ENCODE measurements around the gene SSC5D. TPM values are rescaled to one million over a fixed set of nuclear protein-coding genes. Genes with fewer than 3 reads are reported as not detected.

The SSC5D gene
- total and polyA plus RNA-seq, 2 donors (not counting 1 experiment from before 2014, with no cell fraction given), result 3.0 to 19.7 TPM

- Histone ChIP-seq H4K20me1 (ENCODE audit: control insufficient read depth, extremely low read depth, insufficient read depth, low read length) (no peaks in the 10 kb centered on the region), H3K9ac (ENCODE audit: insufficient read depth, low read length) (no peak overlapping the region), H3K27ac (ENCODE audit: insufficient read depth, low read length) (no peak overlapping the region), H3K36me3 (ENCODE audit: control insufficient read depth, insufficient read depth, low read length) (no peaks in the 10 kb centered on the region), H3K4me2 (ENCODE audit: extremely low read depth, insufficient read depth, low read length) (no peak overlapping the region), H3K79me2 (ENCODE audit: control insufficient read depth, insufficient read depth, low read length) (no peaks in the 10 kb centered on the region), H2AFZ (ENCODE audit: low read length) (no peak overlapping the region), H3K4me1 (ENCODE audit: control insufficient read depth, extremely low read depth, insufficient read depth, low read length) (no peaks in the 10 kb centered on the region), H3K27me3 (ENCODE audit: control insufficient read depth, insufficient read depth, low read length) (peaks cover 26% of the 10 kb centered on the region), H3K4me3 (replicated peaks in 1 of 4; ENCODE audit: control extremely low read depth in 1 of 4, insufficient read depth in 1 of 4, low read depth in 3 of 4, low read length in 4 of 4) (no peak overlapping the region), H3K9me3 (ENCODE audit: control insufficient read depth, insufficient read depth, low read depth, low read length) (no peaks in the 10 kb centered on the region)
- TF ChIP-seq CTCF (conservative IDR thresholded peaks at IDR 0.05 in 1 of 2, IDR thresholded peaks at IDR 0.05 in 1 of 2; ENCODE audit: low read depth in 1 of 2, low read length in 2 of 2) (no peak), EZH2 (IDR thresholded peaks at IDR 0.05; ENCODE audit: low read length, missing control alignments) (no peak)
- no peak for DNase-seq (ENCODE audit: low read depth in 2 of 2)
These were observed 38.8 kb upstream of the SSC5D start for GRCh38 chr19:55449469-55449868.

GRCh38 chr19:55451163-55451964 is 36.9 kb upstream of the SSC5D start:
- no peak overlapping the region for H2AFZ ChIP-seq (ENCODE audit: low read length)
- H3K9ac ChIP-seq (ENCODE audit: insufficient read depth, low read length), result no peak overlapping the region
- peaks cover 18% of the 10 kb centered on the region for H3K27me3 ChIP-seq (ENCODE audit: control insufficient read depth, insufficient read depth, low read length)
- no peak overlapping the region for H3K4me2 ChIP-seq (ENCODE audit: extremely low read depth, insufficient read depth, low read length)
- no peaks in the 10 kb centered on the region for H4K20me1 ChIP-seq (ENCODE audit: control insufficient read depth, extremely low read depth, insufficient read depth, low read length)
- no peaks in the 10 kb centered on the region for H3K79me2 ChIP-seq (ENCODE audit: control insufficient read depth, insufficient read depth, low read length)
- H3K4me3 ChIP-seq (replicated peaks in 1 of 4; ENCODE audit: control extremely low read depth in 1 of 4, insufficient read depth in 1 of 4, low read depth in 3 of 4, low read length in 4 of 4), result no peak overlapping the region
- no peaks in the 10 kb centered on the region for H3K4me1 ChIP-seq (ENCODE audit: control insufficient read depth, extremely low read depth, insufficient read depth, low read length)
- no peak overlapping the region for H3K27ac ChIP-seq (ENCODE audit: insufficient read depth, low read length)
- H3K9me3 ChIP-seq (ENCODE audit: control insufficient read depth, insufficient read depth, low read depth, low read length), result no peaks in the 10 kb centered on the region
- TF ChIP-seq CTCF (conservative IDR thresholded peaks at IDR 0.05 in 1 of 2, IDR thresholded peaks at IDR 0.05 in 1 of 2; ENCODE audit: low read depth in 1 of 2, low read length in 2 of 2) (no peak), EZH2 (IDR thresholded peaks at IDR 0.05; ENCODE audit: low read length, missing control alignments) (peak; percentile 97)
- no peak for DNase-seq (ENCODE audit: low read depth in 2 of 2)
- H3K36me3 ChIP-seq (ENCODE audit: control insufficient read depth, insufficient read depth, low read length), result peaks cover 2% of the 10 kb centered on the region

- no peak overlapping the region for H3K4me2 ChIP-seq (ENCODE audit: extremely low read depth, insufficient read depth, low read length)
- no peaks in the 10 kb centered on the region for H3K9me3 ChIP-seq (ENCODE audit: control insufficient read depth, insufficient read depth, low read depth, low read length)
- H3K4me3 ChIP-seq (replicated peaks in 1 of 4; ENCODE audit: control extremely low read depth in 1 of 4, insufficient read depth in 1 of 4, low read depth in 3 of 4, low read length in 4 of 4), result no peak overlapping the region
- H3K27ac ChIP-seq (ENCODE audit: insufficient read depth, low read length), result no peak overlapping the region
- peaks cover 2% of the 10 kb centered on the region for H3K36me3 ChIP-seq (ENCODE audit: control insufficient read depth, insufficient read depth, low read length)
- H3K4me1 ChIP-seq (ENCODE audit: control insufficient read depth, extremely low read depth, insufficient read depth, low read length), result no peaks in the 10 kb centered on the region
- DNase-seq (ENCODE audit: low read depth in 2 of 2), result no peak
- H3K9ac ChIP-seq (ENCODE audit: insufficient read depth, low read length), result no peak overlapping the region
- TF ChIP-seq CTCF (conservative IDR thresholded peaks at IDR 0.05 in 1 of 2, IDR thresholded peaks at IDR 0.05 in 1 of 2; ENCODE audit: low read depth in 1 of 2, low read length in 2 of 2) (no peak), EZH2 (IDR thresholded peaks at IDR 0.05; ENCODE audit: low read length, missing control alignments) (peak; percentile 98)
- H3K79me2 ChIP-seq (ENCODE audit: control insufficient read depth, insufficient read depth, low read length), result no peaks in the 10 kb centered on the region
- H4K20me1 ChIP-seq (ENCODE audit: control insufficient read depth, extremely low read depth, insufficient read depth, low read length), result no peaks in the 10 kb centered on the region
- H3K27me3 ChIP-seq (ENCODE audit: control insufficient read depth, insufficient read depth, low read length), result peaks cover 15% of the 10 kb centered on the region
- no peak overlapping the region for H2AFZ ChIP-seq (ENCODE audit: low read length)
These were observed 36.1 kb upstream of the SSC5D start for GRCh38 chr19:55451965-55452748.

Data from fibroblast of lung (primary cell).